GM19372 (cell line): ENCODE data around the gene KIF16B.
A peak's percentile ranks its signal among the peaks of the same experiment; 100 is the strongest.

Experiments
- ATAC-seq: cut with Tn5 transposase; IDR thresholded peaks from one replicate; pipeline ENCODE4 v1.9.1; 2021; ENCODE audit warnings: mild to moderate bottlenecking, low read depth, moderate library complexity; ENCODE audit not compliant: unreplicated experiment

KIF16B gene, protein sequence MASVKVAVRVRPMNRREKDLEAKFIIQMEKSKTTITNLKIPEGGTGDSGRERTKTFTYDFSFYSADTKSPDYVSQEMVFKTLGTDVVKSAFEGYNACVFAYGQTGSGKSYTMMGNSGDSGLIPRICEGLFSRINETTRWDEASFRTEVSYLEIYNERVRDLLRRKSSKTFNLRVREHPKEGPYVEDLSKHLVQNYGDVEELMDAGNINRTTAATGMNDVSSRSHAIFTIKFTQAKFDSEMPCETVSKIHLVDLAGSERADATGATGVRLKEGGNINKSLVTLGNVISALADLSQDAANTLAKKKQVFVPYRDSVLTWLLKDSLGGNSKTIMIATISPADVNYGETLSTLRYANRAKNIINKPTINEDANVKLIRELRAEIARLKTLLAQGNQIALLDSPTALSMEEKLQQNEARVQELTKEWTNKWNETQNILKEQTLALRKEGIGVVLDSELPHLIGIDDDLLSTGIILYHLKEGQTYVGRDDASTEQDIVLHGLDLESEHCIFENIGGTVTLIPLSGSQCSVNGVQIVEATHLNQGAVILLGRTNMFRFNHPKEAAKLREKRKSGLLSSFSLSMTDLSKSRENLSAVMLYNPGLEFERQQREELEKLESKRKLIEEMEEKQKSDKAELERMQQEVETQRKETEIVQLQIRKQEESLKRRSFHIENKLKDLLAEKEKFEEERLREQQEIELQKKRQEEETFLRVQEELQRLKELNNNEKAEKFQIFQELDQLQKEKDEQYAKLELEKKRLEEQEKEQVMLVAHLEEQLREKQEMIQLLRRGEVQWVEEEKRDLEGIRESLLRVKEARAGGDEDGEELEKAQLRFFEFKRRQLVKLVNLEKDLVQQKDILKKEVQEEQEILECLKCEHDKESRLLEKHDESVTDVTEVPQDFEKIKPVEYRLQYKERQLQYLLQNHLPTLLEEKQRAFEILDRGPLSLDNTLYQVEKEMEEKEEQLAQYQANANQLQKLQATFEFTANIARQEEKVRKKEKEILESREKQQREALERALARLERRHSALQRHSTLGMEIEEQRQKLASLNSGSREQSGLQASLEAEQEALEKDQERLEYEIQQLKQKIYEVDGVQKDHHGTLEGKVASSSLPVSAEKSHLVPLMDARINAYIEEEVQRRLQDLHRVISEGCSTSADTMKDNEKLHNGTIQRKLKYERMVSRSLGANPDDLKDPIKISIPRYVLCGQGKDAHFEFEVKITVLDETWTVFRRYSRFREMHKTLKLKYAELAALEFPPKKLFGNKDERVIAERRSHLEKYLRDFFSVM (N-terminal part only)

DNA sequence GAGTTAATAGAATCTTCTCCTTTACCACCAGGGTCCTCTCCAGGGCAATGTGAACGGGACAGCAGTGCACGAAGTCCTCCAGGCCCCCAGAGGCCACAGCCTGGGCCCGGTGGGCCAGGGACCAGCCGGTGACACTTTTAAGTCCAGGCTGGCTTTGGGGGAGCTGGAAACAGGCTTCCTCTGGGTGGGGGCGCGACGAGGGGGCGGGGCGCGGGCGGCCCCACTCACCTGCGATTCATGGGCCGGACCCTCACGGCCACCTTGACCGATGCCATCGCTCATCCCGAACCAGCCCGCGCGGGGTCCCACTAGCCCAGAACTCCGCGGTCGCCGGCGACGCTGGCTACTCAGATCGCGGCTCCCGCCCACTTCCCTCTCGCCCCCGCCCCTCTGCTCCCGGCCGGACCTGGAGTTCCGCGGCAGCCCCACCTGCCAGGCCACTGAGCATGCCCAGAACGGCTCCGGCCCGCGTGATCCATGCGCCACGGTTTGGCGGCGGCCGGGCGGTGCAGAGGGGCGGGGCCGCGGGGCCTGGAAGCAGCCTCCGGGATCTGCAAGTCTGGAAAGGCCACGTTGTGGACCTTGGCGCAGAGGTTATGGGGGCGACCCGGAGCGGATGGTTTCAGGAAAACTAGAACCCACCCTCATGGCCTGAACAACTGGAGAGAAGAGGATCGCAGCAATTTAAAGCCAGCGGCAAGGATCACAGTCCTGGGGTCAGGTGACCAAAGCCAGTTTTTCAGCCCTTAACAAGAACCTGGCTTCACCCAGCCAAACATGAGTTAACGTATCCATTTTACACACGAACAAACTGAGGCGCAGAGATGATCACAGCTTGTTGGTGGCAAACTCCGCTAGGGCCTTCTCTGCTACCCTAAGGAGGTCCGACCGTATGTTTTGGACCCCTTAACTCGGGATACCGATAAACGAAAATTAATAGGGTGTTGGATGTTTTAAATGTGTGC, at the start of gene KIF16B:
TSS of gene KIF16B (minus strand) at position 448 of the 965 bp plus-strand sequence. CDS start at position 275, 173 bp downstream.
- peak; percentile 68 for ATAC-seq

DNA sequence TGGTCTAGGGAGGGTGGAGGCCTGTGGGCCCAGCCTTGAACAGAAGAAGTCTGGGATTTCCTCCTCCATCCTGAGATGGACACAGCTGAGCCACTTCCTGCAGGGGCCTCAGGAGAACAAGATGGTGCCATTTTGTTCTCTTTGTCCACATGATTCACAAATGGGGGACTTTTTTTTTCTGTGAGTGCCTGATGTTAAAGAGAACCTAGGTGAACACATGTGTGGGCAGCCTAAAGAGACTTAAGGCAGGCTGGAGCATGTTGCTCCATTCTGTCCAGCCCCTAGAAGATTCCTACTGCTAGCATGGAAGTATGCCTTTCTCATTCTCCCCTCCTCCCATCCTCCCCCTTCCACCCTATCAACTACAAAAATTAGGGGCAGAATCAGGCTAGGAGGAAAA, 49.3 kb upstream of the KIF16B start:
- no peak for ATAC-seq

DNA sequence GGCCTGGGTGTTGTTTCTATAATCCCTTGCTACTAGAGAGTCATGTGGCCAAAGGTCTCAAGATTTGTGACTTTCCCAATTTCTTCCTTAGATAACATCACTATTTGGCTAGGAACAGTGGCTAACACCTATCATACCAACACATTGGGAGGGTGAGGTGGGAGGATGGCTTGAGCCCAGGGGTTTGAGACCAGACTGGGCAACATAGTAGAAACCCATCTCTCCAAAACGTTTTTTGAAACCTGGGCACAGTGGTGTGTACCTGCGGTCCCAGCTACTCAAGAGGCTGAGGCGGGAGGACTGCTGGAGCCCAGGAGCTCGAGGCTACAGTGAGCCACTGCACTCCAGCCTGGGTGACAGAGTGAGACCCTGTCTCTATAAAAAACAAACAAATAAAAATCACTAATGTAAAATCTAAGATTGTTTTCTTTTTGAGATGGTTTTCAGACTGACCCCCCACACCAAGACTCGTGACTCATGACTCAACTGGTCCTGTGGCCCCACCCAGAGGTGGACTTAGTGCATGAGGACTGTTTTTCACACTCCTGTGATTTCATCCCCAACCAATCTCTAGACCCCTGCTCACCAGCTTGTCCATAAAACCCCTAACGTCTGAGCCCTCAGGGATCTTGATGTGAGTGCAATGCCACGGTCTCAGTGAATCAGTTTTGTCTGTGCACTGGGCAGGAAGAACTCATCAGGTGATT, 48.3 kb upstream of the KIF16B start:
- ATAC-seq = no peak

DNA sequence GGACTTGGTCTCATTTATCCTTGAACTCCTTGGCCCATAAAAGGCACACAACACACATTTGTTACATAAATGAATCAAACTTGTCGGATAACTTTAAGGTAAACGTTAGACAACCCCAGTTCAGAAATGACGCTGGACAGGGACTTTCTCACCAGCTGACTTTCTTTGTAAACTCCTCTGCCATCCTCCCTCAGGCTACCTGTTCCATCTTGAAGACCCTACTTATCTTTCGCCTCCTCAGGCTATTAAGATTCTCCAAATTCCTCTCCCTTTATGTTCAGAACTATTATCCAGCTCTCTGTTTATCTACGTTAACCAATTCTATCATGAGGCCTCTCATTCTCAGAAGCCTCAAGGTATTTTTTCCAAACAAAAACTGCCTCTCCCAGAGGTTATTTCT, 47.7 kb upstream of the KIF16B start:
- no peak for ATAC-seq

DNA sequence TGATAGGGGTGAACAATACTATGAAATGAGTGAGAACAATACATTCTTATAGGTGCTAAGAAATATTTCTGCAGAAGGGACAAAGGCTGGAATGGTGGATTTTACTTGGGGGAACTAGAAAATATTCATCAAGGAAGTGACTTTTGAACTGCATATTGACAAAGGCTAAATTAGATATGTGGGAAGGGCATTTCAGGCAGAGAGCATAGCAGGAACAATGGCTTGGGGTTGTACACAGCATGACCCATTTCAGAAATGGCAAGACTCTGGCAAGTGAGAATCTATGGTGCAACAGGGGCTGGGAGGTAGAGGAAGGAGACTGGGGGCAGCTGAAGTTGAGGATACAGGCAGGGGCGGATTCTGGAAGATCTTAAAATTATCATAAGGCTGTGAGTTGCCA, 46.7 kb upstream of the KIF16B start:
- no peak for ATAC-seq

DNA sequence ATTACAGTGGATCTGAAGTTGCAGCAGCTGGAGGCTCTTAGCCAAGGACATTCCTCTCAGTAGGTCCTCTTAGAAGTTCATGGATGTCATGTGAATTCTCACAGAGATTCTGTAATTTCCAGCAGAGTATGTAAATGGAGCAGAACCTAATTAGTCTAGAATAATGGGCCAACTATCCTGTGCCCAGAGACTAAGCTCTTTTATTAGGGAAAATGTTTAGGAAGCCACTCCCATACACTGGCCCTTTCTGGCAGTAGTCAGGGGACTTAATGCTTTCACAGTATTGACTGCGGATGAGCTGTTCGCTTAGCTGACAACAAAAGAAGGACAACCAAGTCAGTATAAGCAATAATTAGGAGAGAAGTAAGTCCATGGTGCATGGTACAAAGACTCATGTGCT, 43.8 kb upstream of the KIF16B start:
- no peak for ATAC-seq

DNA sequence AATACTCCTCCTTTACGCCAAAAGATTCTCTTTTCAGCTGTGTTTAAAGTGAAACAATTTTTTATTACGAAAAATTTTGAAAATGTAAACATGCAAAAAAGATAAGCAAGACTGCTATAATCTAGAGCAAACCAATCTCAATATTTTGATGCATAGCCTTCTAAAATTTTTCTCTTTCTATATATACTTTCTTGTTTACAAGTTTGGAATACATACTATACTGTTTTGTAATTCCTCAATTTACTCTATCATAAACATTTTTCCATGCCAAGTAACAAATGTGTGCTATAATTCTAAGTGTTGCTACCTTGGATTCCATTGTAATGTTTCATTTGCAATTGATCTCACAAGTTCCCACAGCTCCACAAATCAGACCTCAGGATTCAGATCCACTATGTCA, 43.1 kb upstream of the KIF16B start:
- ATAC-seq = no peak

DNA sequence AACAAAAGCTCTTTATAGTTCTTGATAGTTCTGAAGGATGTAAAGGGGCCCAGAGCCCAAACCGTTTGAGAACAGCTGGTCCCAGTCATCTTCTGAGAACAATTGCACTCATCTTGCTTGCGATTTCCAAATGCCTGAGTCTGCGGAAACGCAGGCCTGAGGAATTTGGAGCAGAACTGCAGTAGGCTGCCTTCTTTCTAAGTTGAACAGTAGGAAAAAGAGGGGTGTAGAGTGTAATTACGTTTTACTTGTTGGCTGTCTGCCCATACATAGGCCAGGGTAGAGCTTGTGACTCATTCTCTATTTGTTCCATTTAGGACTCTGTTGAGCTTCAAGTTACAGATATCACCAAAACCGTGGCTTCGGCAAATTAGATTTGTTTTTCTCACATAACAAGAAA, 42.0 kb upstream of the KIF16B start:
- no peak for ATAC-seq

DNA sequence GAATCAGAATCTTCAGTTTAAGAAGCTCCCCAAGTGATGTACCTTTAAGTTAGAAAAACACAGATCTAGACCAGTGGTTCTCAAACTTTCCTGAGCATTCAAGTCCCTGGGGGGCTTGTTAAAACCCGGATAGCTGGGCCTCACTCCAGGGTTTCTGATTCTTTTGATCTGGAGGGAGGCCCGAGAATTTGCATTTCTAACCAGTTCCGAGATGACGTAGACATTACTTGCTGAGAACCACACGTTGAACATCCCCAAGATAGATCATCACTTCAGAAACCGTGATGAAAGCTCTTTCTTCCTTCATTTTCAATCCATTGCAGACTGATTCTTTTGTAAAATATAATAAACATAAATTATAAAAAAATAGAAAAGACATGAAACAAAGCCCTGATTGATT, 40.7 kb upstream of the KIF16B start:
- no peak for ATAC-seq

DNA sequence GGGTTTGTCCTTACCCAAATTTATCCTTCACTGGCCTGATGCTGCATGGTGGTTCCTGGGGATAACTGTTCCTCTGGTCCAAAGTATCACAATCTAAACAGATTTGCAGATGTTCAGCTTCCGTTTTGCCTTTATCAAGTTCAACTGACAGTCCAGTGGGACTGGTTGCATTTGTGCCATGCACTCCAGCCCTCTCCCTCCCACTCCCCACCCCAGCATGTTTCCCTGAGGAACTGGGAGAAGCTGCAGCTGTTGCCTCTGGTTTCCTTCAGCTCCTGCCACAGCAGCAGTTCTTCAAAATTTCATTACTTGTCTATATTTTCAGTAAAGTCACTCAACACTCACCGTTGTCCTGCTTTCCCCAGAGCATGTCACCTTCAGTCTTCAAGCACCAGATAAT, 39.5 kb upstream of the KIF16B start:
- no peak for ATAC-seq

DNA sequence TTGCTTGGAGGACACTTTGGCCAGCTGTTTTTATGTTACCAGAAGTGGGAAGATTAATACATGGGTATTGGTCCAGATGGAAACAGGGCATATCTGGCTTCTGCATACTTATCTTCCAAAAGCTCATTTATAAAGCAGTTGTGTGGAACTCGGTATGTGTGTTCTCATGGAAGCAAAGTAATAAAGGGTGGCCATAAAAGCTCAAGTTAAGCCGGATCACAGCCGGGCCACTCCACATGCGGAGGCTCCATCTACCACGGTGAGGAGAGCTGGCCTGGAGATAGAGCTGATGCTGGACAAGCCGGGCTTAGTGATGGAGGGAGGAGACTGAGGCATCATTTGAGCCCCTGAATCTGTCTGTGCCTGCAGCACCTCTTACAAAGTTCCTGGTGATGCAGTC, 38.6 kb upstream of the KIF16B start:
- ATAC-seq = no peak

DNA sequence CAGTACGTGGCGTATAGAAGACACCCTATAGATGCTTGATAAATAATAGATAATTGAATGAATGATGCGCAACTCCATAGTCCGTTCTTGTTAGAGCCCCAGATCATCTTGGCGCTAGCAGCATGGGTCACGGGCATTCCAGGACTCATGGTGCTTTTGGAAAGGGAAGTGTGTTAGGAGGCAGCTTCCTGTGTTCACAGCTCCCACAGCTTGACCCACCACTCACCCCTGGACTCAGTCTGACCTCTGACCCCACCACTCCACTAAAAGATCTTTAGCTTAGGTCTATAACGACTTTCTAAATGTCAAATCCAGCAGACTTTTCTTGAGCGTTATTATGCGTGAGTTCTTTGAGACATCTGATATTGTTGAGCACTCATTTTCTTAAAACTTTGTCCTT, 35.8 kb upstream of the KIF16B start:
- no peak for ATAC-seq

DNA sequence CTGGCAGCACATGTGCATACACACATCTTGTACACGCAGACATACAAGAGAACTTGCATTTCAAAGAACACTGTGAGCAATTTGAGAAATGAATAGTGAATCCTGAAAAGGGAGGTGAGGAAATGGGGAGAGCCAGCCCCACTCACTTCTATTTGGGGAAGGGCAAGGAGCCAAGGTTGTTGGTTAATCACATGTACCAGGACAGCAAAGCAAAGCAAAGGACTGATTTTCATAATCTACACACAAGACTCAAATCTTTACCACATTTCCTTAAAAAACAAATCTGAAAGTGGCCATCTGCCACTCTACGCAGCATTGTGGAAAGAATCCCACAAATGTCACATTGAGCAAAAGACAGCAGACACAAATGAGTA, 35.0 kb upstream of the KIF16B start:
- ATAC-seq = no peak

DNA sequence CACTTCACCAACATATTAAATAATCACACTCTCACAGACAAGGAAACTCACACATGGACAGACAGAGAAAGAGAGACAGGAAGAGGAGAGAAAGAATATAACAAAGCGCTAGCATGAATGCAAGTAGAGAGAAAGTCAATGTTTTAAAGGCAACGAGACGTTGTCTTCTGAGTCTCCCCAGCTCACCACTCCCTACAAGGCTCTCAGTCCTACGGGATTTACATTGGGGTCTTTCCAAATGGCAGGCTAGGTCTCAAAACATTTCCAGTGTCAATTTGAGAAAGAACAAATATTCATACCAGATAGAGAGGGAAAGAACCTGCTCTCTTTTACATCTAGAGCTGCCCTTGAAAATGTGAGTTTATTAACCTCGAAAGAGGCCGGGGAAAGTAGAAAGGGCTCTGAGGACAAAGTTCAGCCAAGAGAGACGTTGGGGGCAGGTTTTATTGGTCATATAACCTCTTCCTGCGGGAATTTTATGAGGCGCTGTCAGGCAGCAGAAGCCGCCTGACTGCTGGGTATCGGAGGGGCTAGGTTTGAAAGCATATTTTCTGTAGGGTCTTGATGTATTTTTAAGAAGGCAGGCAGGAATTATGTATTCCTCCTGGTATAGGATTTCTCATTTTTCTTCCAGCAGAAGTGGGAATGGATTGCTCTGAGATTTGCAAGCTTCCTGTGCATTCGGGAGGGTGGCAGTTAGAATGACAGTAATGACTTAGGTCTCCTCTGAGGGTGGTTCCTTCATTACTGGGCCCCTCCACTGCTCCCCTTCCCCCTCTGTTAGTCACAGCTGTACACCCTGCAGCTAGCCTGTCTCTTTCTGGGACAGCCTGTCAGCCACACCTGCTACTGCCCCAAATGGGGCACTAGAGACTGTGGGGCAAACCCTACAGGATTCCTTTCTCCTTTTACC, 34.4 kb upstream of the KIF16B start:
- ATAC-seq = no peak

DNA sequence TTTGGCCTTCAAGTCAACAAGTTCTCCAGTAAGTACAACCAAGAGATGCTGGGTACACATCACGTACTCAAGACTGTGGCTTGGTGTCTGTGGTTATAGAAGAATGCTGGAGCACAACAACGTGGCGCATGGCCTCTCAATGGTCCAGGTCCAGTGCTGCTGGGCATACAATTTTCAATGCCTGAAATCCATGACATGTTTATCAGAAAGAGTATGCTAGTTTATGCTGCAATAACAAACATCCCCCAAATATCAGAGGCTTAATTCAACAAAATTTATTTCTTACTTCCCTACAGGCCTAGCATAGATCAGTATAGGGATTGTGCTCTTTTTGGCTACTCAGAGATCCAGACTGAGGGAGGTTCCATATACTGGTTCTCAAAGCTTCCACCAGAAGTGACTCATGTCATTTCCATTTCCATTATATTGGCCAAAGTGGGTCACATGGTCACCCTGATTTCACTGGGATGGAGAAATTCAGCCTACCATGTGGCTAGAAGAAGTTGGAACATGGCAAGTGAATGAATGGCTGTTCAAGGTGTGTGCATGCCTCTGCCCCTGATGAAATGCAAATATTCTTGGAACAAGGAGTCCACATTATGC, 33.3 kb upstream of the KIF16B start:
- no peak for ATAC-seq

DNA sequence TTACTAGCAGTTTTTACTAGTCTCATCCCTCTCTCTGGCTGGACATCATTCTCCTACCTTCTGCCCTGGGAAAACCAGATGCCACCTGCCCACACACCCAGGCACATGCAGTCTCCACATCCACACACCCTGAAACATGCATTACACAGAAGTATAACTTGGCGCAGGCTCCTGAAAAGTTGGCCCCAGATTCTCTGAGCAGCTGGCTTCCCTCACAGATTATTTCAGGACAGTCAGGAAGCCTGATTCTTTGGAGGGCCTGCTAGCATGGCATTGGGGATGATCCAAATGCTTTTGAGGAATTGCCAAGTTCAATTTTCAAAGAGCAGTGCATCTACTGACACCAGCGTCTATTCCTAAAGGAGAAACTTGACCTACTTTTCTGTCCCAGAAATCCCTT, 27.8 kb upstream of the KIF16B start:
- ATAC-seq = no peak

DNA sequence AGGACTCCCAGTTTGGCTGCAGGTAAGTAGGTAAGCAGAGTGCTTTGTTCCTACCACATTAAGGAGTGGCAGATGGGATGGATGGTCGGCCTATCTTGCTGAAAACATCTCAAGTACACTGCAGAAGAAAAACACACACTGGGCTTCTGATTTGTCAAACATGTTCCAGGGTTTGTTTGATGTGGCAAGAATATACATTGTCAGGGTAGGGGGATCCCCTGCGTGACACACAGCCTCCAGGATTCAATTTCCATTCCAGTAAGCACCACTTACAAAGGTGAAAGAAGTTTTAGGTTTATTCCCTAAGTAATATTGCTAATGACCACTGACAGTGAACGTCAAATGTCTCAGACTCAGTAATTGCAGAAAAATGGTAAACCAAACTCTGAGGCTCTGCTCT, 26.0 kb upstream of the KIF16B start:
- ATAC-seq = no peak

DNA sequence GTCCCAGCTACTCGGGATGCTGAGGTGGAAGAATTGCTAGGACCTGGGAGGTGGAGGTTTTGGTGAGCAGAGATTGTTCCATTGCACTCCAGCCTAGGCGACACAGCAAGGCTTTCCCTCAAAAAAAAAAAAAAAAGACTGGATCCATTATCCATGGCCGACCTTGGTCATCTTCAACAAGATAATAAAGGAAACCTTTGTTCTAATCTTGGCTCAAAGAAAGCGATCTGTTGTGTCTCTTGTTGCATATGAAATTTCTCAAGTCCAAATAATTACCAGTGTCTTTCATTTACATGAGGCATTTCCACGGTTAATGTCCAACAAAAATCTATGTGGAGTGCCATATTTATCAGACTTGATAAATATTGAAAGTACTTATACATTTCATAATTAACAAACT, 23.7 kb upstream of the KIF16B start:
- no peak for ATAC-seq
